Measurements from ENCODE around the gene ZDHHC13.

GRCh38 chr11:19164881-19165280, 47.9 kb downstream of the ZDHHC13 start:
- TF ChIP-seq CTCF (IDR thresholded peaks at IDR 0.05) (no peak), POLR2A (IDR thresholded peaks at IDR 0.05) (no peak)
